ENCODE results near the gene PTPRK.
A peak's percentile ranks its signal among the peaks of the same experiment; 100 is the strongest.

- TF ChIP-seq CTCF (conservative IDR thresholded peaks at IDR 0.05; ENCODE audit: low read depth, low read length) (peak; percentile 52), EZH2phosphoT487 (IDR thresholded peaks at IDR 0.05; ENCODE audit: borderline replicate concordance, low read length) (no peak)
Observed at GRCh38 chr6:128516514-128516898, 3.9 kb downstream of the PTPRK start.

All from PC-3 (cell line).